Astrocyte (in vitro differentiated cells and primary cell): Measurements from ENCODE around the gene ZNF837.

ENCODE experiments used
- EZH2 ChIP-seq: IDR thresholded peaks from 2 replicates; pipeline ENCODE4 v1.6.1; 2012; ENCODE audit warnings: mild to moderate bottlenecking, low read length, inconsistent platforms; ENCODE audit not compliant: insufficient read depth
- TF ChIP-seq, protein P1 (sequence below): IDR thresholded peaks from 2 replicates; pipeline ENCODE4 v1.5.1; 2011; ENCODE audit warnings: low read depth, mild to moderate bottlenecking, inconsistent platforms, low read length, moderate library complexity; ENCODE audit not compliant: insufficient read depth

DNA sequence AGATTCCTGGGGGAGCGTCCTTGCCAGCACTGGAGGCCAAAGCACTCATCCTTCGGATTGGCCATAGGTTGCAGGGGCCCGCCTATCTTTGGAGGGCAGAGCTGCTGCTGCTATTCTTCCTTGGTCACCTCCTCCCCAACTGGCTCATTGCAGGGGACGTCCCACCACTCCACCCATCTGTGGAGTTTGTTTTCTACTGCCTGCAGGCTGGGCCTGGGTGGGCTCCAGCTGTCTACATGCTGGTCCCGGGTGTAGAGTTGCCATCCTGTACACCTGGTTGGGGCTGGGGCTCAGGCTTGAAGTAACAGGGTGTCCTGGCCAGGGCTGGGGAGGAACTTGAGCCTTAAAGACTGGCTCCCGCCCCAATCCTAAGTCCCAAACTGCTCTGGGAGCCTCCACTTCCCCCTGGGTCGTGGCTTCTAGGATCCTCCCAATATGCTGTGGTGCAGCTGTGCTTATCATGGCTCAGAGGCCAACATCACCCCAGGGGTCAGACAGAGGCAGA, 16.8 kb upstream of the ZNF837 start:
- TF ChIP-seq, protein P1, sequence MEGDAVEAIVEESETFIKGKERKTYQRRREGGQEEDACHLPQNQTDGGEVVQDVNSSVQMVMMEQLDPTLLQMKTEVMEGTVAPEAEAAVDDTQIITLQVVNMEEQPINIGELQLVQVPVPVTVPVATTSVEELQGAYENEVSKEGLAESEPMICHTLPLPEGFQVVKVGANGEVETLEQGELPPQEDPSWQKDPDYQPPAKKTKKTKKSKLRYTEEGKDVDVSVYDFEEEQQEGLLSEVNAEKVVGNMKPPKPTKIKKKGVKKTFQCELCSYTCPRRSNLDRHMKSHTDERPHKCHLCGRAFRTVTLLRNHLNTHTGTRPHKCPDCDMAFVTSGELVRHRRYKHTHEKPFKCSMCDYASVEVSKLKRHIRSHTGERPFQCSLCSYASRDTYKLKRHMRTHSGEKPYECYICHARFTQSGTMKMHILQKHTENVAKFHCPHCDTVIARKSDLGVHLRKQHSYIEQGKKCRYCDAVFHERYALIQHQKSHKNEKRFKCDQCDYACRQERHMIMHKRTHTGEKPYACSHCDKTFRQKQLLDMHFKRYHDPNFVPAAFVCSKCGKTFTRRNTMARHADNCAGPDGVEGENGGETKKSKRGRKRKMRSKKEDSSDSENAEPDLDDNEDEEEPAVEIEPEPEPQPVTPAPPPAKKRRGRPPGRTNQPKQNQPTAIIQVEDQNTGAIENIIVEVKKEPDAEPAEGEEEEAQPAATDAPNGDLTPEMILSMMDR = no peak
- no peak for TF ChIP-seq EZH2
